Breast epithelium (tissue), 4 donors: ENCODE measurements around the gene EIF2B1. TPM values are rescaled to one million over a fixed set of nuclear protein-coding genes. Genes with fewer than 3 reads are reported as not detected.
"Not testable (repeated sequence)": the region's sequence is repeated elsewhere in the genome, so short reads cannot be mapped to it uniquely, and the experiment has no call there.

Experiments used
- DNase-seq, 2 donors: peaks; one replicate each; pipeline ENCODE4 v3.0.0-alpha.2; 2019; ENCODE audit warnings: low spot score in 2 of 2
- H3K27ac ChIP-seq, 2 donors: fragments of 200-600 bp; sonication (generic) in 1 of 2; one replicate each; pipeline ENCODE4 v1.5.1; 2016 to 2019; ENCODE audit warnings: mild to moderate bottlenecking in 1 of 2
- H3K27me3 ChIP-seq, 2 donors: fragments of 200-600 bp; sonication (generic) in 1 of 2; one replicate each; pipeline versions ENCODE4 v1.5.1 to v1.6.0; 2017 to 2019; ENCODE audit warnings: control low read depth in 1 of 2, mild to moderate bottlenecking in 1 of 2
- H3K36me3 ChIP-seq: fragments of 200-600 bp; one replicate; pipeline ENCODE4 v1.5.1; 2019
- H3K4me1 ChIP-seq, 2 donors: fragments of 200-600 bp; sonication (generic); one replicate each; pipeline ENCODE4 v1.5.1; 2016 to 2019; ENCODE audit warnings: control low read depth in 1 of 2
- H3K4me3 ChIP-seq, 3 donors: fragments of 200-600 bp; sonication (generic); 1 replicate in 2 of 3; 2 replicates in 1 of 3; pipeline ENCODE4 v1.5.1; 2016 to 2019; ENCODE audit warnings: mild to moderate bottlenecking in 3 of 3, moderate library complexity in 2 of 3
- H3K9me3 ChIP-seq, 2 donors: fragments of 200-600 bp; sonication (generic) in 1 of 2; one replicate each; pipeline ENCODE4 v1.5.1; 2016 to 2019; ENCODE audit warnings: control low read depth in 1 of 2
- POLR2A ChIP-seq: fragments of 450-650 bp; IDR thresholded peaks from one replicate; pipeline ENCODE4 v1.6.1; 2016; ENCODE audit warnings: antibody characterized with exemption, mild to moderate bottlenecking, moderate library complexity
- POLR2AphosphoS5 ChIP-seq, 3 donors: sonication (generic); formaldehyde crosslinking; IDR thresholded peaks; one replicate each; pipeline ENCODE4 v1.6.1; 2017; ENCODE audit warnings: antibody characterized with exemption in 3 of 3
- intact Hi-C: fragments of 100-400 bp; cut with DNase I; formaldehyde crosslinking; loops from one replicate; pipeline ENCODE4 v1.15.1; 2023; ENCODE audit warnings: low total_unique reads
- total RNA-seq, 3 donors: library from RNA; depleted of rRNA; stranded (reverse); fragments of >200 nt; gene quantifications; one replicate each; pipeline ENCODE4 v1.1.0, GENCODE V29; 2016
- TF ChIP-seq, protein P1 (sequence below), 3 donors: fragments of 450-650 bp; IDR thresholded peaks; one replicate each; pipeline ENCODE4 v1.5.1; 2016 to 2017; ENCODE audit warnings: antibody characterized with exemption in 3 of 3, mild to moderate bottlenecking in 3 of 3, moderate library complexity in 3 of 3

EIF2B1 gene
- total RNA-seq, 3 donors from 2014 or later = 133 to 162 (median 147) TPM

DNA sequence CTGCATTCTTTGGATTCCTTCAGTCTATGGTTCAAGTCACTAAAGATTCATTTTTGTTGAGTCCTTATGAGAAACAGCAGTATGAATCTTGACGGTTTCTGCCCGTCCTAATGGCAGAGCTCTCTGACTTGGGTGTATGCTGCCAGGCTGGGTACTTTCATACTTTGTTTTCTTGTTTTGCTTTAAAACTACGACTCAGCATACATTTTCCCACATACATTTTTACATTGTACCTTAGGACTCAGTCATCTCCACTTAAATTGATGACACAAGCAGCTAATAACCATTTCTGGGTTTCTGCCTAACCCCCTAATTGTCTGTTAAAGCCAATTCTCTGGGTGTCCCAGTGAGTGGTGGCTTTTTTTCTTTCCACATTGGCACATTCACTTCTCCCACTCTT, 36.4 kb downstream of the EIF2B1 start:
- Histone ChIP-seq H3K27me3 (no peaks in the 10 kb centered on the region), H3K4me1 (peaks cover 0 to 3% of the 10 kb centered on the region in 2 donors), H3K36me3 (no peaks in the 10 kb centered on the region), H3K27ac (no peak overlapping the region), H3K4me3 (no peak overlapping the region), H3K9me3 (no peaks in the 10 kb centered on the region)
- DNase-seq = no peak
- intact Hi-C loops = no loop called here
- no peak for TF ChIP-seq POLR2AphosphoS5 (IDR thresholded peaks at IDR 0.05)

DNA sequence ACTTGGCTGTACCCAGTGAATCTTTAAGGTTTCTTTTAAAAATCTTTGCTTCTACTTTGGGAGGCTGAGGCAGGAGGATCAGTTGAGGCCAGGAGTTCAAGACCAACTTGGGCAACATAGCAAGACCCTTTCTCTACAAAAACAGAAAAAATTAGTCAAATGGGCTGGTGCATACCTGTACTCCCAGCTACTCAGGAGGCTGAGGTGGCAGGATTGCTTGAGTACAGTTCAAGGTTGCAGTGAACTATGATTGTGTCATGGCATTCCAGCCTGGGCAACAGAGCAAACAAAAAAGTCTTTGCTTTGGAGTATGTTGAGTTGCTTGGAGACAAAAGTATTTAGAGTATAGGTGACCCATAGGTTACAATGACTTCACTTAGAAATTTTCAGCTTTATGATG, 37.8 kb downstream of the EIF2B1 start:
- intact Hi-C loops = no loop called here
- Histone ChIP-seq H3K4me3 (no peak overlapping the region), H3K36me3 (no peaks in the 10 kb centered on the region), H3K27me3 (no peaks in the 10 kb centered on the region), H3K9me3 (no peaks in the 10 kb centered on the region), H3K4me1 (peaks cover 0 to under 1% of the 10 kb centered on the region in 2 donors), H3K27ac (no peak overlapping the region)
- DNase-seq = no peak
- TF ChIP-seq, protein P1, sequence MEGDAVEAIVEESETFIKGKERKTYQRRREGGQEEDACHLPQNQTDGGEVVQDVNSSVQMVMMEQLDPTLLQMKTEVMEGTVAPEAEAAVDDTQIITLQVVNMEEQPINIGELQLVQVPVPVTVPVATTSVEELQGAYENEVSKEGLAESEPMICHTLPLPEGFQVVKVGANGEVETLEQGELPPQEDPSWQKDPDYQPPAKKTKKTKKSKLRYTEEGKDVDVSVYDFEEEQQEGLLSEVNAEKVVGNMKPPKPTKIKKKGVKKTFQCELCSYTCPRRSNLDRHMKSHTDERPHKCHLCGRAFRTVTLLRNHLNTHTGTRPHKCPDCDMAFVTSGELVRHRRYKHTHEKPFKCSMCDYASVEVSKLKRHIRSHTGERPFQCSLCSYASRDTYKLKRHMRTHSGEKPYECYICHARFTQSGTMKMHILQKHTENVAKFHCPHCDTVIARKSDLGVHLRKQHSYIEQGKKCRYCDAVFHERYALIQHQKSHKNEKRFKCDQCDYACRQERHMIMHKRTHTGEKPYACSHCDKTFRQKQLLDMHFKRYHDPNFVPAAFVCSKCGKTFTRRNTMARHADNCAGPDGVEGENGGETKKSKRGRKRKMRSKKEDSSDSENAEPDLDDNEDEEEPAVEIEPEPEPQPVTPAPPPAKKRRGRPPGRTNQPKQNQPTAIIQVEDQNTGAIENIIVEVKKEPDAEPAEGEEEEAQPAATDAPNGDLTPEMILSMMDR (IDR thresholded peaks at IDR 0.05) = no peak
- TF ChIP-seq POLR2A = no peak
- TF ChIP-seq POLR2AphosphoS5 (IDR thresholded peaks at IDR 0.05) = no peak

DNA sequence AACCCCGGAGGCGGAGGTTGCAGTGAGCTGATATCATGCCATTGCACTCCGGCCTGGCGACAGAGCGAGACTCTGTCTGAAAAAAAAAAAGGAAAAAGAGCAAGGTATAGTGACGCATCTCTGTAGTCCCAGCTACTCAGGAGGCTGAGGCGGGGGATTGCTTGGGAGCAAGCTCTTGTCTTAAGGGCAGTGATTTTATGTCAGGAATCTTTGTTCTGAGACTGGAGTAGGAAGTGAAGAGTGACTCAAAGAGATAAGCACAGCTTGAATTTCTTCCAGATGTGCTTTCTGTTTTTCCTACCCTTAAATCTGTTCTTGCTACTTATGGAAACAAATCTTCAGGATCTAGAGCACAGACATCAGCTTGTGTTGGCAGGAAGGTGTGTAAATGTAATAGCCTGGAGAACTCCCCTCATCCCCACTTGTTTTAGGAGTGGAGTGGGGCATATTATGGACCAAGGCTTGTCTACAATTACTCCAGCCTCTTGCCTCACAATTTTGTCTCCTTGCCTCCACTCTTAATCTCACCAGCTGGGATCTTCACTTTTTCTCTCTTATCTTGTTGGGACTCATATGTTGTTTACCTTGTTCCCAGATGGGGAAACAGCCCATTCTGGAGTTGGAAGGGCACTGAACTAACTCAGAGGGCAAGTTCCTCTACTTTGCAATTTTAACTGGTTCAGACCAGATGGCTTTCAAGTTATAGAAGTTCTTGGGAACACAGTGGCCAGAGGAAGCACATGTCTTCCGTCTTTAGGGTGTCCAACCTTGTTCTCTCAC, 41.6 kb downstream of the EIF2B1 start:
- Histone ChIP-seq H3K9me3 (no peaks in the 10 kb centered on the region), H3K27ac (no peak overlapping the region), H3K4me3 (no peak overlapping the region), H3K36me3 (no peaks in the 10 kb centered on the region), H3K4me1 (peaks cover 0 to 11% of the 10 kb centered on the region in 2 donors), H3K27me3 (no peaks in the 10 kb centered on the region)
- intact Hi-C loops = no loop called here
- no peak for DNase-seq
- no peak for TF ChIP-seq POLR2AphosphoS5 (IDR thresholded peaks at IDR 0.05)
- TF ChIP-seq POLR2A = no peak
- TF ChIP-seq, protein P1 (IDR thresholded peaks at IDR 0.05) = no peak

DNA sequence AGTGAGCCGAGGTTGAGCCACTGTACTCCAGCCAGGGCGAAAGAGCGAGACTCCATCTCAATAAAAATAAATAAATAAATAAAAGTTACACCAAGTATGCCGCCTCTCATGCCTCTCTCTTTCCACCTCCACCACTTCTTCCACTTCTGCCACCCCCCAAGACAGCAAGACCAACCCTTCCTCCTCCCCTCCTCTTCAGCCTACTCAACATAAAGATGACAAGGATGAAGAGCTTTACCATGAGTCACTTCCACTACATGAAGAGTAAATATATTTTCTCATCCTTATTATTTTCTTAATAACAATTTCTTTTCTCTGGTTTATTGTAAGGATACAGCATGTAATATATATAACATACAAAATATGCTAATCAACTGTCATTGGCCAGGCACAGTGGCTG, 52.7 kb downstream of the EIF2B1 start:
- Histone ChIP-seq H3K27me3 (no peaks in the 10 kb centered on the region), H3K4me3 (no peak overlapping the region), H3K27ac (no peak overlapping the region), H3K36me3 (no peaks in the 10 kb centered on the region), H3K9me3 (no peaks in the 10 kb centered on the region), H3K4me1 (peaks cover 0 to 4% of the 10 kb centered on the region in 2 donors)
- TF ChIP-seq POLR2A = no peak
- no peak for DNase-seq
- intact Hi-C loops = no loop called here

DNA sequence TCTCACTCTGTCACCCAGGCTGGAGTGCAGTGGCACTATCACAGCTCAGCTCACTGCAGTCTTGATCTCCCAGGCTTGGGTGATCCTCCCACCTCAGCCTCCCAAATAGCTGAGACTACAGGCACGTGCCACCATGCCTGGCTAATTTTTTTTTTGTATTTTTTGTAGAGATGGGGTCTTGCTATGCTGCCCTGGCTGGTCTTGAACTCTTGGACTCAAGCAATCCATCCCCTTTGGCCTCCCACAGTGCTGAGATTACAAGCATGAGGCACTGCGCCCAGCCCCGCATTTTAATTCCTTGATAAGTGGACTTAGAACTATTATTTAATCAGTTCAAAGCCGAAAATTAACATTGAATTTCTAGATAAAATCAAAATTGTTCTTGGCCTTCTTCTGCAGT, 54.7 kb downstream of the EIF2B1 start:
- DNase-seq, H3K36me3 ChIP-seq, H3K4me3 ChIP-seq, intact Hi-C loops, H3K4me1 ChIP-seq, H3K27me3 ChIP-seq, H3K27ac ChIP-seq, H3K9me3 ChIP-seq: not testable (repeated sequence)

DNA sequence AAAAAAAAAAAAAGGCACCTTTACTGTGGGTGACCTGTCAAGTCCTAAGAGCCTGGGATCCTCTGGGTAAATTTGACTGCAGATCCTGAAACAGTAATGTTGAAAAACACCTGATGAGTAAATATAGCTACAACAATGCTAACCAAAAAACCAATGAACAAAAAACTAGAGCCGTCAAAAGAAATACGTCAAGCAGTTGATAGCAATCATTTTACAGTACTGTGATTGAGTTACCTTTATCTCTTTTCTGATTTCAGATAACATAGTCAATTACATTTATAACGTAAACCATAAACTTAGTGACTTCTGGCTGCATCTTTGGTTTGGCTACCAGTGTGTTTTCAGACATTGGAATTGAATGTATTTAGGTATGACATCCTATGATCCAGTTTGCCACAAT, 55.2 kb downstream of the EIF2B1 start:
- DNase-seq = no peak
- Histone ChIP-seq H3K36me3 (no peaks in the 10 kb centered on the region), H3K4me3 (no peak overlapping the region), H3K9me3 (no peaks in the 10 kb centered on the region), H3K27me3 (no peaks in the 10 kb centered on the region), H3K27ac (no peak overlapping the region), H3K4me1 (no peaks in the 10 kb centered on the region)
- intact Hi-C loops = no loop called here
- no peak for TF ChIP-seq POLR2AphosphoS5 (IDR thresholded peaks at IDR 0.05)
- TF ChIP-seq, protein P1 (IDR thresholded peaks at IDR 0.05) = no peak
- TF ChIP-seq POLR2A = no peak
